GM06990 (cell line): ENCODE data around the gene PHLDA2.

ENCODE experiments used
- DNase-seq: peaks from one replicate; pipeline ENCODE4 v3.0.0-alpha.2; 2011; ENCODE audit not compliant: insufficient read length; ENCODE audit errors: extremely low read depth
- H3K27me3 ChIP-seq: replicated peaks from 2 replicates; pipeline ENCODE4 v1.6.0; 2011; ENCODE audit warnings: low read length; ENCODE audit not compliant: control insufficient read depth, insufficient read depth
- H3K36me3 ChIP-seq: 2 replicates; pipeline ENCODE4 v1.5.1; 2011; ENCODE audit warnings: low read length; ENCODE audit not compliant: control insufficient read depth, insufficient read depth
- H3K4me3 ChIP-seq: replicated peaks from 2 replicates; pipeline ENCODE4 v1.5.1; 2011; ENCODE audit warnings: low read depth, mild to moderate bottlenecking, control low read depth, low read length
- CTCF ChIP-seq: IDR thresholded peaks from 2 replicates; pipeline ENCODE4 v1.5.1; 2011; ENCODE audit warnings: low read length, control low read depth, mild to moderate bottlenecking, inconsistent platforms; ENCODE audit not compliant: insufficient read depth, poor library complexity, severe bottlenecking

The PHLDA2 gene

GRCh38 chr11:2896047-2896446 lies 33.2 kb downstream of the PHLDA2 start:
- TF ChIP-seq CTCF: no peak

GRCh38 chr11:2893935-2894334 lies 35.3 kb downstream of the PHLDA2 start:
- Histone ChIP-seq H3K36me3 (no peaks in the 10 kb centered on the region), H3K4me3 (no peak overlapping the region), H3K27me3 (no peaks in the 10 kb centered on the region)
- no peak for TF ChIP-seq CTCF
- DNase-seq: no peak

More at GRCh38 chr11:2896047-2896446, 33.2 kb downstream of the PHLDA2 start:
- no peaks in the 10 kb centered on the region for H3K36me3 ChIP-seq
- no peaks in the 10 kb centered on the region for H3K27me3 ChIP-seq
- DNase-seq: no peak
- no peak overlapping the region for H3K4me3 ChIP-seq

DNA sequence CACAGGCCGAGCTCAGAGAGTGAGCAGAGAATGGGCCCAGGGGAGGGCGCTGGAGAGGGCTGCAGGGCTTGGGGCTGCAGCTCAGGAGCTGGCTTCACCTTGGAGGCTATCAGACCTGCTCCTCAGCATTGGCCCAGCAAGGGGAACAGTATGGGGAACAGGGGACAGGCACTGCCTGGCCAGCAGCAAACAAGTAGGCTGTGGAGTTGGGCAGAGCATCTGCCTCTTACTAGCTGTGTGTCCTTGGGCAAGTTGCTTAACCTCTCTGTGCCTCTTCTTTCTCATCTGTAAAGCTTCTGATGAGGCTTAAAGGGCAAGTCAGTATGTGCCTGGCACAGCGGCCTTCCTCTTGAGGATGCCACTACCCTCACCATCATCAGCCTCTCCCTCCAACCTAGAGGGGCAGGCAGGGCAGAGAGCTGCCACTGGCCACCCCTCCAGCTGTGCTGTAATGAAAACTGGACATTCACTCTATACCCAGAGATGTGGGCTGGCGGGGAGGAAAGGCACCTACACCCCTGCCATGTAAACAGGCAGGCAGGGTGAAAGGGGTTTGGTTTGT lies 36.2 kb downstream of the PHLDA2 start:
- no peak for DNase-seq
- TF ChIP-seq CTCF: peak; percentile 34
- no peaks in the 10 kb centered on the region for H3K27me3 ChIP-seq
- no peaks in the 10 kb centered on the region for H3K36me3 ChIP-seq
- peak overlapping the region; percentile 44 for H3K4me3 ChIP-seq

DNA sequence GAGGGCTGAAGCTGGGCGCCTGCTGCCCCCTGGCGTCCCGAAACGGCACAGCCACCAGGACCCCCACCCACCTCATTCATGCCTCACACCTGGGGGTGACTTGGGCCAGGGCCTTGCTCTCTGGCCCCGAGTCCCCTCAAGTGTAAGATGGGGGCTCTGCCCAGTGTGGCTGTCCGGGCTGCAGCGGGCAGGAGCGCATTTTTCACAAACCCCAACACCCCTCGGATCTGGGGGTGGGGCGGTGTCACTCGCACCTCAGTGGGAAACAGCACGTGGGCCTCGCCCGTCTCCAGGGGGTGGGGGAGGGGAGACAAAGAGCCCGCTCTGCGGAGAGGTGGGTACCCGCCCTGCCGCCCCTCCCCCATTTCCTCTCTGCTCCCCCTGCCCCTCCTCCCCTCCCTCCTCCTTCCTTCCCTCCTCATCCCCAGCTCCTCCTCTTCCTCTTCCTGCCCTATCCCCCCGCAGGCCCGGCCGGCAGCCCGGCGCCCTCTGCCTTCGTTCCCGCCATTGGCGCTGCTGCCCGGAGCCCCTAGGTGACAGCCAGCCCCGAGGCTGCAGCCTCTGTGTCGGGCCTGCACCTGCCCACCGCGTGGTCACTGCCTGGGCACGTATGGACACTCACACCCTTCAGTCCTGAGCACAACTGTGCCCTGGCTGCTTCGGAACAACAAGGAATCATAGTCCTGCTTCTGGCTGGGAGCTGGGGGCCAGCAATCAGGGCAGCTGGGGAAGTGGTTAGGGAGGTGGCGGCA lies 36.8 kb downstream of the PHLDA2 start:
- no peaks in the 10 kb centered on the region; the same call in 1 of the 2 replicates for H3K27me3 ChIP-seq

GRCh38 chr11:2891326-2892214 lies 37.6 kb downstream of the PHLDA2 start:
- H3K4me3 ChIP-seq: no peak overlapping the region; the same call in 1 of the 2 replicates
- no peak for DNase-seq
- H3K36me3 ChIP-seq: no peaks in the 10 kb centered on the region
- TF ChIP-seq CTCF: peak; percentile 7
- no peaks in the 10 kb centered on the region; the same call in 1 of the 2 replicates for H3K27me3 ChIP-seq

More for the DNA sequence above, 36.8 kb downstream of the PHLDA2 start:
- no peaks in the 10 kb centered on the region for H3K36me3 ChIP-seq
- peak; percentile 94 for TF ChIP-seq CTCF
- peak; percentile 56 for DNase-seq
- H3K4me3 ChIP-seq: peak overlapping the region; percentile 44
